Measurements from ENCODE around the gene CERCAM. TPM values are rescaled to one million over a fixed set of nuclear protein-coding genes. Genes with fewer than 3 reads are reported as not detected.

Gene CERCAM
- polyA plus RNA-seq, 1 experiment, result 309 TPM

- no peaks in the 10 kb centered on the region for H3K36me3 ChIP-seq (ENCODE audit: control insufficient read depth, insufficient read depth, low read length)
- TF ChIP-seq, protein P1, sequence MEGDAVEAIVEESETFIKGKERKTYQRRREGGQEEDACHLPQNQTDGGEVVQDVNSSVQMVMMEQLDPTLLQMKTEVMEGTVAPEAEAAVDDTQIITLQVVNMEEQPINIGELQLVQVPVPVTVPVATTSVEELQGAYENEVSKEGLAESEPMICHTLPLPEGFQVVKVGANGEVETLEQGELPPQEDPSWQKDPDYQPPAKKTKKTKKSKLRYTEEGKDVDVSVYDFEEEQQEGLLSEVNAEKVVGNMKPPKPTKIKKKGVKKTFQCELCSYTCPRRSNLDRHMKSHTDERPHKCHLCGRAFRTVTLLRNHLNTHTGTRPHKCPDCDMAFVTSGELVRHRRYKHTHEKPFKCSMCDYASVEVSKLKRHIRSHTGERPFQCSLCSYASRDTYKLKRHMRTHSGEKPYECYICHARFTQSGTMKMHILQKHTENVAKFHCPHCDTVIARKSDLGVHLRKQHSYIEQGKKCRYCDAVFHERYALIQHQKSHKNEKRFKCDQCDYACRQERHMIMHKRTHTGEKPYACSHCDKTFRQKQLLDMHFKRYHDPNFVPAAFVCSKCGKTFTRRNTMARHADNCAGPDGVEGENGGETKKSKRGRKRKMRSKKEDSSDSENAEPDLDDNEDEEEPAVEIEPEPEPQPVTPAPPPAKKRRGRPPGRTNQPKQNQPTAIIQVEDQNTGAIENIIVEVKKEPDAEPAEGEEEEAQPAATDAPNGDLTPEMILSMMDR (IDR thresholded peaks at IDR 0.05; ENCODE audit: insufficient read depth, low read depth, low read length), result no peak
- peaks cover 6% of the 10 kb centered on the region; the same call in 1 of the 2 replicates for H3K27me3 ChIP-seq (ENCODE audit: control insufficient read depth, insufficient read depth, low read length)
- H3K4me3 ChIP-seq (ENCODE audit: low read depth, low read length), result no peak overlapping the region
- CTCF ChIA-PET, result interaction anchor here (0.9 to 3.5 kb wide), 3 partner anchors 13 to 23 kb away, joined by 3 to 24 read pairs (median 3); partner anchors contain the start of gene CERCAM
- POLR2A ChIA-PET, result no interaction called here
- no peak for DNase-seq (ENCODE audit: low read depth)
Observed at GRCh38 chr9:128397831-128398230, 22.8 kb upstream of the CERCAM start.

DNA sequence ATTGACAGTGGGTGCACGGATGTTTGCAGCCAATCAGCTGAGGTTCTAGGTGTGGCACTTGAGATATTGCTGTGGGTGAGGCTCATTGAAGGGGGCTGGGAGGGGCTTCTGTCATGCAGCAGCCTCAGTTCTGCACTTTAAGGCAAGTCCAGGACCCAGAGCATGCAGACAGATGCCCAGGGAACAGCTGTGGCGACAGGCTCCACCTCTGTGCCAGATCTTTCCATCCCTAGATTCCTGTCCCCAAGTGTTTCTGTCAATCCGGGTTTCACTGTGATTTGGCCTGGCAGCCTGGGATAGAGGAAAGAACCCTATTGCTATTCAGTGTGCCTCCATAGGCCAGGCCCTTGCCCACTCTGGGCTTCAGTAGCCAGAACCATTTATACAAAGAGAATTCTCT is 20.8 kb upstream of the CERCAM start:
- Histone ChIP-seq H3K27me3 (ENCODE audit: control insufficient read depth, insufficient read depth, low read length) (peaks cover 6% of the 10 kb centered on the region; the same call in 1 of the 2 replicates), H3K36me3 (ENCODE audit: control insufficient read depth, insufficient read depth, low read length) (no peaks in the 10 kb centered on the region), H3K4me3 (ENCODE audit: low read depth, low read length) (no peak overlapping the region)
- CTCF ChIA-PET, result interaction anchor here (1.1 kb wide), 1 partner anchor 38 kb away, joined by 4 read pairs; no protein-coding TSS in a partner anchor
- POLR2A ChIA-PET, result no interaction called here
- TF ChIP-seq, protein P1 (IDR thresholded peaks at IDR 0.05; ENCODE audit: insufficient read depth, low read depth, low read length), result no peak
- DNase-seq (ENCODE audit: low read depth), result no peak

DNA sequence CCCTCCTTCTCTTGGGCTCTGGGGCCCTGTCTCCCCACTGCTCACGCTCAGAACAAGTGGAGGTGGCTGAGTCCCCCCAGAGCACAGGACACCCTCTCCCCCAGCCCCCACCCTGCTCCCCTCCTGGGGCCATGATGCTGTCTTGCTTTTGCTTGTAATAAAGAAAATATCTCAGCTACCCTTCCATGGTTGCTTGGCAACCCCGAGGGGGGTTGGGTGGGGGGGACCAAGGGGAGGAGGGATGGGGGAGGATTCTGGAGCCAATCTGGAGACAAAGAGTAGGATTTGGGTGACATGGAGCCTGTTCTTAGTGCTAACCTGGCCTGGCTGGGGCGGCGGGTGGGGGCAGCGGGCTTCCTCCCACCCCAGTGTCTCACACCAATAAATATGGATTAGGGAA is 16.1 kb upstream of the CERCAM start:
- Histone ChIP-seq H3K4me3 (ENCODE audit: low read depth, low read length) (no peak overlapping the region), H3K27me3 (ENCODE audit: control insufficient read depth, insufficient read depth, low read length) (peaks cover 2% of the 10 kb centered on the region; the same call in 1 of the 2 replicates), H3K36me3 (ENCODE audit: control insufficient read depth, insufficient read depth, low read length) (no peaks in the 10 kb centered on the region)
- no peak for DNase-seq (ENCODE audit: low read depth)
- POLR2A ChIA-PET, result no interaction called here
- TF ChIP-seq, protein P1 (IDR thresholded peaks at IDR 0.05; ENCODE audit: insufficient read depth, low read depth, low read length), result no peak
- CTCF ChIA-PET, result interaction anchor here (0.8 kb wide), 1 partner anchor 66 kb away, joined by 3 read pairs; no protein-coding TSS in a partner anchor

GRCh38 chr9:128405077-128405779 is 15.4 kb upstream of the CERCAM start:
- H3K36me3 ChIP-seq (ENCODE audit: control insufficient read depth, insufficient read depth, low read length), result no peaks in the 10 kb centered on the region
- CTCF ChIA-PET, result interaction anchor here (10.5 kb wide), 1 partner anchor 44 kb away, joined by 108 read pairs; no protein-coding TSS in a partner anchor
- H3K27me3 ChIP-seq (ENCODE audit: control insufficient read depth, insufficient read depth, low read length), result no peaks in the 10 kb centered on the region
- H3K4me3 ChIP-seq (ENCODE audit: low read depth, low read length), result no peak overlapping the region
- no peak for DNase-seq (ENCODE audit: low read depth)
- POLR2A ChIA-PET, result no interaction called here
- TF ChIP-seq, protein P1 (IDR thresholded peaks at IDR 0.05; ENCODE audit: insufficient read depth, low read depth, low read length), result no peak

DNA sequence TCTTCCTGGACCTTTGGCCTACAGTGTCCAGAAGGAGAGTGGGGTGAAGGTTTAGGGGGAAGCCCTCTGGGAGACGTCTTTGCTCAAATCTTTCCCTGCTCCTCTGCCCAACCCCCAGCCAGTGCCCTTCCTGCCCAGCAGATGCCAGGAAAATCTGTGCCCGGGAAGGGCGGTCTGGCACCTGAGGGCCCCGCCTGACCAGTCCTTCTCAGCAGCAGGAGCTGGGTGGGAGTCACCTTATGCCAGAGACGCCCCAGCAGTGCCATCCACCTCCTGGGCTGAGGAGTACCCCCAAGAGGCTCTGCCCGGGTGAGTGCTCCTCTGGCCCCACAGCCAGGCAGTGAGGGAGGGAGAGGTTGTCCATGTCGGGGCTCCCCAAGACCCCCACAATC is 14.9 kb upstream of the CERCAM start:
- DNase-seq (ENCODE audit: low read depth), result no peak
- TF ChIP-seq, protein P1 (IDR thresholded peaks at IDR 0.05; ENCODE audit: insufficient read depth, low read depth, low read length), result no peak
- Histone ChIP-seq H3K36me3 (ENCODE audit: control insufficient read depth, insufficient read depth, low read length) (no peaks in the 10 kb centered on the region), H3K4me3 (ENCODE audit: low read depth, low read length) (no peak overlapping the region), H3K27me3 (ENCODE audit: control insufficient read depth, insufficient read depth, low read length) (no peaks in the 10 kb centered on the region)
- ChIA-PET CTCF (interaction anchor here (2.8 to 10.5 kb wide), 2 partner anchors 13 to 44 kb away, joined by 20 to 108 read pairs; partner anchors contain the start of gene CERCAM), POLR2A (no interaction called here)

Measured in BJ (cell line).